Measurements from ENCODE around the gene LRRC18.
A peak's percentile ranks its signal among the peaks of the same experiment; 100 is the strongest.

The LRRC18 gene

GRCh38 chr10:48939790-48940325 is at the start of gene LRRC18:
Gene LRRC18, minus strand, starts transcription at chr10:48939840. Its CDS starts 25,685 bp downstream, at chr10:48914155.
- no peak for DNase-seq

- DNase-seq = no peak
These were observed 46.0 kb upstream of the LRRC18 start for GRCh38 chr10:48985621-48986158.

GRCh38 chr10:48983648-48984351 is 44.2 kb upstream of the LRRC18 start:
- DNase-seq = no peak

GRCh38 chr10:48982584-48982983 is 42.9 kb upstream of the LRRC18 start:
- no peak for DNase-seq

GRCh38 chr10:48981310-48981907 is 41.8 kb upstream of the LRRC18 start:
- DNase-seq = peak; percentile 33

- DNase-seq = no peak
These were observed 38.7 kb upstream of the LRRC18 start for GRCh38 chr10:48978318-48978717.

- DNase-seq = no peak
These were observed 36.6 kb upstream of the LRRC18 start for GRCh38 chr10:48976196-48976595.

- DNase-seq = no peak
These were observed 35.0 kb upstream of the LRRC18 start for GRCh38 chr10:48974510-48975156.

GRCh38 chr10:48973065-48973464 is 33.4 kb upstream of the LRRC18 start:
- no peak for DNase-seq

GRCh38 chr10:48970654-48971053 is 31.0 kb upstream of the LRRC18 start:
- no peak for DNase-seq

- no peak for DNase-seq
These were observed 30.4 kb upstream of the LRRC18 start for GRCh38 chr10:48970046-48970445.

GRCh38 chr10:48968036-48968435 is 28.4 kb upstream of the LRRC18 start:
- DNase-seq = no peak

GRCh38 chr10:48965460-48965859 is 25.8 kb upstream of the LRRC18 start:
- no peak for DNase-seq

GRCh38 chr10:48964038-48964437 is 24.4 kb upstream of the LRRC18 start:
- no peak for DNase-seq

- DNase-seq = no peak
These were observed 19.1 kb upstream of the LRRC18 start for GRCh38 chr10:48958598-48959190.

GRCh38 chr10:48957361-48958151 is 17.9 kb upstream of the LRRC18 start:
- DNase-seq = no peak

- DNase-seq = no peak
These were observed 12.1 kb upstream of the LRRC18 start for GRCh38 chr10:48951707-48952106.

GRCh38 chr10:48948470-48949037 is 8.9 kb upstream of the LRRC18 start:
- no peak for DNase-seq

GRCh38 chr10:48947690-48948469 is 8.2 kb upstream of the LRRC18 start:
- no peak for DNase-seq

- DNase-seq = no peak
These were observed 7.4 kb upstream of the LRRC18 start for GRCh38 chr10:48946891-48947500.

GRCh38 chr10:48946332-48946731 is 6.7 kb upstream of the LRRC18 start:
- DNase-seq = no peak

All from NCI-H1092 treated with DMSO at 0.1 percent for 48 hours (cell line).